Activated T-helper 1 cell treated with anti-CD3 and anti-CD28 coated beads, Interleukin-12 subunit alpha, Interleukin-12 subunit beta, Interleukin-2, Interleukin-4 antibody, amounts not matched to agents 30 ng/mL and 10 ng/mL and 1 ng/mL, durations not matched to agents 14 hours and 24 hours and 36 hours (primary cell): ENCODE results near the gene SETDB2. TPM values are rescaled to one million over a fixed set of nuclear protein-coding genes. Genes with fewer than 3 reads are reported as not detected.

Source experiments
- DNase-seq: peaks from one replicate; pipeline ENCODE4 v3.0.0; 2021; ENCODE audit warnings: low spot score
- H3K27ac Mint-ChIP-seq: one replicate; pipeline ENCODE4 v1.8.0; 2021; ENCODE audit warnings: mild to moderate bottlenecking, mixed read lengths
- H3K27me3 Mint-ChIP-seq: one replicate; pipeline ENCODE4 v1.8.0; 2022; ENCODE audit warnings: mild to moderate bottlenecking, moderate library complexity, mixed read lengths; ENCODE audit not compliant: insufficient read depth
- H3K36me3 Mint-ChIP-seq: one replicate; pipeline ENCODE4 v1.8.0; 2021; ENCODE audit warnings: low read depth, mixed read lengths
- H3K4me1 Mint-ChIP-seq: one replicate; pipeline ENCODE4 v1.8.0; 2021; ENCODE audit warnings: low read depth, mixed read lengths
- H3K4me3 Mint-ChIP-seq: one replicate; pipeline ENCODE4 v1.8.0; 2021; ENCODE audit warnings: mild to moderate bottlenecking, moderate library complexity, mixed read lengths
- H3K9me3 Mint-ChIP-seq: one replicate; pipeline ENCODE4 v1.8.0; 2021; ENCODE audit warnings: mixed read lengths
- intact Hi-C: fragments of 100-400 bp; cut with micrococcal nuclease; formaldehyde crosslinking; loops from one replicate; pipeline ENCODE4 v1.15.1; 2024
- total RNA-seq: library from RNA; stranded (reverse); gene quantifications from 2 replicates; pipeline ENCODE4 v1.2.3, GENCODE V29; 2022

Gene SETDB2
- total RNA-seq, 1 donor from 2014 or later: 13.0 TPM

GRCh38 chr13:49530457-49530856 is 86.4 kb downstream of the SETDB2 start:
- DNase-seq: no peak
- Mint-ChIP-seq H3K4me3 (no peak overlapping the region), H3K36me3 (peaks cover 53% of the 10 kb centered on the region), H3K27ac (no peak overlapping the region), H3K9me3 (no peaks in the 10 kb centered on the region), H3K4me1 (peaks cover 14% of the 10 kb centered on the region), H3K27me3 (no peaks in the 10 kb centered on the region)
- intact Hi-C loops: no loop called here

GRCh38 chr13:49532593-49532992 is 88.5 kb downstream of the SETDB2 start:
- Mint-ChIP-seq H3K27me3 (no peaks in the 10 kb centered on the region), H3K4me3 (no peak overlapping the region), H3K9me3 (no peaks in the 10 kb centered on the region), H3K4me1 (peaks cover 14% of the 10 kb centered on the region), H3K36me3 (peaks cover 49% of the 10 kb centered on the region), H3K27ac (no peak overlapping the region)
- no peak for DNase-seq
- intact Hi-C loops: no loop called here

GRCh38 chr13:49533011-49533410 is 88.9 kb downstream of the SETDB2 start:
- H3K36me3 Mint-ChIP-seq: peaks cover 46% of the 10 kb centered on the region
- no peaks in the 10 kb centered on the region for H3K9me3 Mint-ChIP-seq
- no peak for DNase-seq
- peaks cover 14% of the 10 kb centered on the region for H3K4me1 Mint-ChIP-seq
- H3K4me3 Mint-ChIP-seq: no peak overlapping the region
- intact Hi-C loops: no loop called here
- no peak overlapping the region for H3K27ac Mint-ChIP-seq
- H3K27me3 Mint-ChIP-seq: no peaks in the 10 kb centered on the region

GRCh38 chr13:49533591-49534269 is 89.7 kb downstream of the SETDB2 start:
- H3K27me3 Mint-ChIP-seq: no peaks in the 10 kb centered on the region
- H3K36me3 Mint-ChIP-seq: peaks cover 38% of the 10 kb centered on the region
- no peak overlapping the region for H3K27ac Mint-ChIP-seq
- H3K4me1 Mint-ChIP-seq: peaks cover 14% of the 10 kb centered on the region
- H3K9me3 Mint-ChIP-seq: no peaks in the 10 kb centered on the region
- no peak for DNase-seq
- intact Hi-C loops: no loop called here
- no peak overlapping the region for H3K4me3 Mint-ChIP-seq

- no peaks in the 10 kb centered on the region for H3K9me3 Mint-ChIP-seq
- H3K4me3 Mint-ChIP-seq: no peak overlapping the region
- H3K27me3 Mint-ChIP-seq: no peaks in the 10 kb centered on the region
- H3K36me3 Mint-ChIP-seq: peaks cover 40% of the 10 kb centered on the region
- no peak overlapping the region for H3K27ac Mint-ChIP-seq
- H3K4me1 Mint-ChIP-seq: peaks cover 31% of the 10 kb centered on the region
- no peak for DNase-seq
- intact Hi-C loops: no loop called here
These were observed 92.2 kb downstream of the SETDB2 start for GRCh38 chr13:49536144-49536873.

GRCh38 chr13:49538404-49538803 is 94.3 kb downstream of the SETDB2 start:
- Mint-ChIP-seq H3K4me1 (peaks cover 22% of the 10 kb centered on the region), H3K9me3 (no peaks in the 10 kb centered on the region), H3K27me3 (no peaks in the 10 kb centered on the region), H3K27ac (no peak overlapping the region), H3K36me3 (peaks cover 38% of the 10 kb centered on the region), H3K4me3 (no peak overlapping the region)
- DNase-seq: no peak
- intact Hi-C loops: no loop called here

GRCh38 chr13:49539313-49539712 is 95.2 kb downstream of the SETDB2 start:
- DNase-seq: no peak
- intact Hi-C loops: no loop called here
- H3K4me3 Mint-ChIP-seq: peak overlapping the region; percentile 69
- H3K27ac Mint-ChIP-seq: peak overlapping the region; percentile 63
- H3K9me3 Mint-ChIP-seq: no peaks in the 10 kb centered on the region
- H3K4me1 Mint-ChIP-seq: peaks cover 22% of the 10 kb centered on the region
- H3K36me3 Mint-ChIP-seq: peaks cover 30% of the 10 kb centered on the region
- no peaks in the 10 kb centered on the region for H3K27me3 Mint-ChIP-seq

- Mint-ChIP-seq H3K27ac (peak overlapping the region; percentile 76), H3K9me3 (no peaks in the 10 kb centered on the region), H3K4me3 (peak overlapping the region; percentile 59), H3K27me3 (no peaks in the 10 kb centered on the region), H3K36me3 (peaks cover 28% of the 10 kb centered on the region), H3K4me1 (peaks cover 22% of the 10 kb centered on the region)
- intact Hi-C loops: no loop called here
- DNase-seq: no peak
These were observed 95.7 kb downstream of the SETDB2 start for GRCh38 chr13:49539746-49540145.

GRCh38 chr13:49540552-49540951 is 96.5 kb downstream of the SETDB2 start:
- Mint-ChIP-seq H3K27me3 (no peaks in the 10 kb centered on the region), H3K36me3 (peaks cover 25% of the 10 kb centered on the region), H3K4me3 (peak overlapping the region; percentile 59), H3K27ac (peak overlapping the region; percentile 76), H3K9me3 (no peaks in the 10 kb centered on the region), H3K4me1 (peaks cover 22% of the 10 kb centered on the region)
- intact Hi-C loops: no loop called here
- DNase-seq: peak; percentile 4

GRCh38 chr13:49543656-49544055 is 99.6 kb downstream of the SETDB2 start:
- peaks cover 21% of the 10 kb centered on the region for H3K36me3 Mint-ChIP-seq
- H3K27ac Mint-ChIP-seq: no peak overlapping the region
- no peaks in the 10 kb centered on the region for H3K9me3 Mint-ChIP-seq
- intact Hi-C loops: no loop called here
- H3K27me3 Mint-ChIP-seq: no peaks in the 10 kb centered on the region
- peaks cover 22% of the 10 kb centered on the region for H3K4me1 Mint-ChIP-seq
- no peak overlapping the region for H3K4me3 Mint-ChIP-seq
- no peak for DNase-seq

Other genes with a start within 250 kb of the SETDB2 start
- gene MLNR, start 223.9 kb upstream of the SETDB2 start, total RNA-seq: not detected in 2 replicates
- 8.1 and 9.5 TPM in 2 replicates for gene CDADC1, start 196.3 kb upstream of the SETDB2 start, total RNA-seq
- 7.0 and 7.1 TPM in 2 replicates for gene CAB39L, start 210 bp upstream of the SETDB2 start, total RNA-seq
- gene PHF11, start 51.7 kb downstream of the SETDB2 start, total RNA-seq: 66.0 and 68.0 TPM in 2 replicates
- gene RCBTB1, start 141.3 kb downstream of the SETDB2 start, total RNA-seq: 14.9 and 16.3 TPM in 2 replicates
- gene ARL11, start 184.2 kb downstream of the SETDB2 start, total RNA-seq: 0.80 and 0.93 TPM in 2 replicates
- 42.6 and 44.6 TPM in 2 replicates for gene EBPL, start 247.2 kb downstream of the SETDB2 start, total RNA-seq